HG02852 (cell line): Measurements from ENCODE around the gene THADA.
"Not testable (repeated sequence)": the region's sequence is repeated elsewhere in the genome, so short reads cannot be mapped to it uniquely, and the experiment has no call there.

Experiments used
- ATAC-seq: cut with Tn5 transposase; IDR thresholded peaks from one replicate; pipeline ENCODE4 v1.9.1; 2021; ENCODE audit warnings: mild to moderate bottlenecking, moderate library complexity; ENCODE audit not compliant: unreplicated experiment

The THADA gene

GRCh38 chr2:43196768-43197587, 398.9 kb downstream of the THADA start:
- no peak for ATAC-seq

- no peak for ATAC-seq
Measured at GRCh38 chr2:43194121-43194869, 401.5 kb downstream of the THADA start.

GRCh38 chr2:43193652-43194120, 402.2 kb downstream of the THADA start:
- ATAC-seq, result no peak

GRCh38 chr2:43192744-43193651, 402.8 kb downstream of the THADA start:
- no peak for ATAC-seq

GRCh38 chr2:43191947-43192516, 403.8 kb downstream of the THADA start:
- ATAC-seq, result no peak

GRCh38 chr2:43190311-43191052, 405.4 kb downstream of the THADA start:
- ATAC-seq, result no peak

GRCh38 chr2:43189861-43190260, 406.0 kb downstream of the THADA start:
- not testable (repeated sequence) for ATAC-seq

GRCh38 chr2:43188561-43189386, 407.1 kb downstream of the THADA start:
- ATAC-seq, result no peak

- no peak for ATAC-seq
Measured at GRCh38 chr2:43186679-43187374, 409.0 kb downstream of the THADA start.

- ATAC-seq, result no peak
Measured at GRCh38 chr2:43186321-43186678, 409.5 kb downstream of the THADA start.

- ATAC-seq, result no peak
Measured at GRCh38 chr2:43185146-43185545, 410.7 kb downstream of the THADA start.

- ATAC-seq, result no peak
Measured at GRCh38 chr2:43184339-43184895, 411.4 kb downstream of the THADA start.

- ATAC-seq, result no peak
Measured at GRCh38 chr2:43183743-43184142, 412.1 kb downstream of the THADA start.

- no peak for ATAC-seq
Measured at GRCh38 chr2:43180897-43181296, 414.9 kb downstream of the THADA start.
